GM06990 (cell line): Measurements from ENCODE around the gene ETAA1.

ENCODE experiments used
- DNase-seq: peaks from one replicate; pipeline ENCODE4 v3.0.0-alpha.2; 2011; ENCODE audit not compliant: insufficient read length; ENCODE audit errors: extremely low read depth
- H3K27me3 ChIP-seq: replicated peaks from 2 replicates; pipeline ENCODE4 v1.6.0; 2011; ENCODE audit warnings: low read length; ENCODE audit not compliant: control insufficient read depth, insufficient read depth
- H3K36me3 ChIP-seq: 2 replicates; pipeline ENCODE4 v1.5.1; 2011; ENCODE audit warnings: low read length; ENCODE audit not compliant: control insufficient read depth, insufficient read depth
- H3K4me3 ChIP-seq: replicated peaks from 2 replicates; pipeline ENCODE4 v1.5.1; 2011; ENCODE audit warnings: low read depth, mild to moderate bottlenecking, control low read depth, low read length
- CTCF ChIP-seq: IDR thresholded peaks from 2 replicates; pipeline ENCODE4 v1.5.1; 2011; ENCODE audit warnings: low read length, control low read depth, mild to moderate bottlenecking, inconsistent platforms; ENCODE audit not compliant: insufficient read depth, poor library complexity, severe bottlenecking

ETAA1 gene

GRCh38 chr2:67414867-67415266 lies 17.7 kb downstream of the ETAA1 start:
- TF ChIP-seq CTCF, result no peak
- DNase-seq, result no peak
- no peaks in the 10 kb centered on the region for H3K27me3 ChIP-seq

GRCh38 chr2:67416136-67416535 lies 19.0 kb downstream of the ETAA1 start:
- Histone ChIP-seq H3K4me3 (no peak overlapping the region), H3K27me3 (no peaks in the 10 kb centered on the region), H3K36me3 (no peaks in the 10 kb centered on the region)
- no peak for DNase-seq
- TF ChIP-seq CTCF, result no peak

More at GRCh38 chr2:67414867-67415266, 17.7 kb downstream of the ETAA1 start:
- Histone ChIP-seq H3K4me3 (no peak overlapping the region), H3K36me3 (no peaks in the 10 kb centered on the region)

- H3K4me3 ChIP-seq, result no peak overlapping the region
- no peaks in the 10 kb centered on the region for H3K36me3 ChIP-seq
- no peak for DNase-seq
- no peaks in the 10 kb centered on the region for H3K27me3 ChIP-seq
- TF ChIP-seq CTCF, result no peak
Observed at GRCh38 chr2:67423489-67423888, 26.4 kb downstream of the ETAA1 start.

GRCh38 chr2:67436221-67436620 lies 39.1 kb downstream of the ETAA1 start:
- Histone ChIP-seq H3K36me3 (no peaks in the 10 kb centered on the region), H3K4me3 (no peak overlapping the region), H3K27me3 (no peaks in the 10 kb centered on the region)
- DNase-seq, result no peak
- TF ChIP-seq CTCF, result no peak

- H3K36me3 ChIP-seq, result no peaks in the 10 kb centered on the region
- no peak overlapping the region for H3K4me3 ChIP-seq
- DNase-seq, result no peak
- H3K27me3 ChIP-seq, result no peaks in the 10 kb centered on the region; the same call in 1 of the 2 replicates
- no peak for TF ChIP-seq CTCF
Observed at GRCh38 chr2:67437114-67437513, 40.0 kb downstream of the ETAA1 start.

- no peak for TF ChIP-seq CTCF
- no peak overlapping the region for H3K4me3 ChIP-seq
Observed at GRCh38 chr2:67438337-67438736, 41.2 kb downstream of the ETAA1 start.

More at GRCh38 chr2:67438337-67438736, 41.2 kb downstream of the ETAA1 start:
- H3K27me3 ChIP-seq, result no peaks in the 10 kb centered on the region; the same call in 1 of the 2 replicates
- H3K36me3 ChIP-seq, result no peaks in the 10 kb centered on the region
- DNase-seq, result no peak
